HG02870 (cell line): ENCODE data around the gene GIPR.
"Not testable (repeated sequence)": the region's sequence is repeated elsewhere in the genome, so short reads cannot be mapped to it uniquely, and the experiment has no call there.

Experiments
- ATAC-seq: cut with Tn5 transposase; IDR thresholded peaks from one replicate; pipeline ENCODE4 v1.9.1; 2021; ENCODE audit warnings: mild to moderate bottlenecking, moderate library complexity; ENCODE audit not compliant: unreplicated experiment

GIPR gene

GRCh38 chr19:45645631-45646344 is 22.2 kb upstream of the GIPR start:
- ATAC-seq: peak; percentile 29

DNA sequence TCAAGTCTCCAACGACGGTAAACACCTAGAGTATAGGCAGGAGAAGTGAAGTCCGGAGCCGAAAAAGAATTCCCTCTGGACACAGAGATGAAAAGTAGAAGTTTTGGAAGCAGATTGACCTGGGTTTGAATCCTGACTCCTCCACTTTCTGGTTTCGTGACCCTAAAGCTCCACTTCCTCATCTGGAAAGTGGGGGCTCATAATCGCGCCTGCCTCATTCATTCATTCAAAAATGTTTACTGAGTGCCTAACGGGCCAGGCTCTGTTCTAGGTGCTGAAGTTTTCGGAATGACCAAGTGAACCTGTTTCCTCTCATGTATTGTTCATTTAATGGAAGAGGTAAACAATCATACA is 21.7 kb upstream of the GIPR start:
- ATAC-seq: no peak

GRCh38 chr19:45650722-45651121 is 17.3 kb upstream of the GIPR start:
- no peak for ATAC-seq

- no peak for ATAC-seq
These were observed 14.4 kb upstream of the GIPR start for GRCh38 chr19:45653634-45654033.

DNA sequence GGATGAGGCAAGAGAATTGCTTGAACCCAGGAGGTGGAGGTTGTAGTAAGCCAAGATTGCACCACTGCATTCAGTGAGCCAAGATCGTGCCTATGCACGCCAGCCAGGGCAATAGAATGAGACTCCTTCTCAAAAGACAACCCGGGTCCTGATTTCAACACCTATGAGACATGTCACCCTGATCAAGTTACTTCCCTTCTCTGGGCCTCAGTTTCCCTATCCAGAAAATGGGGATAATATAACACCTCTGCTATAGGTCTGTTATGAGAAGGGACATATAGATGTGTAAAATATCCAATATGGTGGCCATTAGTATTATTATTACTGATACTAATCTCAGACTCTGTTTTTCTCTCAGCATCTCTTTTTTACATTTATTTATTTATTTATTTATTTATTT is 12.9 kb upstream of the GIPR start:
- no peak for ATAC-seq

DNA sequence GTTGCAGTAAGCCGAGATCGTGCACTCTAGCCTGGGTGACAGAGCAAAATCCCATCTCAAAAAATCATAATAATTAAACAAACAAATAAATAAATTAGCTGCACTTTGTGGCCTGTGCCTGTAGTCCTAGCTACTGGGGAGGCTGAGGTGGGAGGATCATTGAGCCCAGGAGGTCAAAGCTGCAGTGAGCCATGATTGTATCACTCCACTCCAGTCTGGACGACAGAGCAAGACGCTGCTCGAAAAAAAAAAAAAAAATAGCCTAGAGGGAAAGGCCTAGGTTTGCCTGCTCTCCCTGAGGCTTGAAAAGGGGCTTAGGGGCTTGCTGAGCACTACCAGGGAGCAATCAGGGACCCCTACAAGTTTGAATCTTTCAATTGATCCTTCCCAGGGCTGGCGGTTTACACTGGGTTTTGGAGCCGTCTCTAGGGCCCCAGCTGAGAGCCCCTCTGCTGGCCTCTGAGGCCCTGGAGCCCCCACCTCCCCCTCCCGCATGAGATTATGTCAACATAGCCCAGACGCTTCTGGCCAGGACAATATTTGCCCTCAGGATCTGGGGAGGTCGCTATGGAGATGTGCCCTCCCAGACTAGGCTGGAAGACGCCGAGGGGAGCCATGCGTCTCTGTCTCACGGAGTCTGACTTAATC is 10.4 kb upstream of the GIPR start:
- no peak for ATAC-seq

- ATAC-seq: no peak
These were observed 8.8 kb upstream of the GIPR start for GRCh38 chr19:45659096-45659729.

DNA sequence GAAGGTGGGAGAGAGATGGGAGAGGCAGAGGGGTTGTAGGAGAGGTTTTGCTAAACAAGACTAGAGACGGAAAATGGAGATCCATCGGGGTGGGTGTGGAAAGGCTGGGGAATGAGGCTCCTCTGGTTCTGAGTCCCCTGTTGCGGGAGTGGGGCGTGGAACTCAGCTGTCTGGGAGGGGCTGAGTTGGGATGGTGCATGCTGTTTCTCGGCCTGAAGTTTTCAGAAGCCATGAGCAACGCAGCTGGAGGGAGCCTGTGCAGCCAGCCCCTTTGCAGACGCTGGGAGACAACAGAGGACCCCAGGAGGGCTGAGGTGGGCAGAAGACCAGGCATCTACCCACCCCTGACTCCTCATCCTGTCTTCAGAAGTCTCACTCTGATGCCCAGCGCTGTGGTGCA is 7.4 kb upstream of the GIPR start:
- ATAC-seq: no peak

DNA sequence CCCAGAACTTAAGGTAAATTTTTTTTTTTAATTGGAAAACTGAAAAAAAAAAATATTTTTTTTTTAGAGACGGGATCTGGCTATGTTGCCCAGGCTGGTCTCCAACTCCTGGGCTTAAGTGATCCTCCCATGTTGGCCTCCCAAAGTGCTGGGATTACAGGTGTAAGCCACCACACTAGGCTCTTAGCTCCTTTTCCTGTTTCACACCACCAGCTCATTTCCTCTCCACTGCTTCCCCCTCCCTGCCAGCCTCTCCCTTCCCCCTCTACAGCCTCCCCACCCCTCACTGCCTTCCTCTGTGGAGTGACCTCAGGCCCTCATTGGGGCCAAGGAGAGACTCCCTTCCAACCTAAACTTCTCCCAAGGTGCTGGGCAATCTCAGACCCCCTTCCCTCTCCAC is 4.2 kb upstream of the GIPR start:
- no peak for ATAC-seq

DNA sequence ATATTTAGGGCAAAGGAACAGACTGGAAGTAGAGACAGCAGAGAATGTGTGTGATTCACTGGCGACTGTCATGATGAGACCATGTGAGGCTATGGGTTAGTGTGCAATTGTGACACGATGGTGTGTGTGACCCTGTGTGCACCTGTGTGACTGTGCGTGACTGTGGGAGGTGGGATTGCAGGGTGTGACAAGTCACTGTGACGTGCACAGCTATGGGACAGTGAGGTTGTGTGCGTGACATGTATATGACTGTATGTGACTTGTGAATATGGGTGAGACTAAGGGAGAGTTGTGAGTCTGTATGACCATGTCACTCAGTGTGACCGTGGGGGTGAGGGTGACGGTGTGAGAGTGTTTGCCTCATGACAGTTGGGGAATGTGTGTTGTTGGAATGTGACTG is 3.4 kb upstream of the GIPR start:
- ATAC-seq: no peak

GRCh38 chr19:45668342-45668871 is 386 bp downstream of the GIPR start:
- no peak for ATAC-seq

DNA sequence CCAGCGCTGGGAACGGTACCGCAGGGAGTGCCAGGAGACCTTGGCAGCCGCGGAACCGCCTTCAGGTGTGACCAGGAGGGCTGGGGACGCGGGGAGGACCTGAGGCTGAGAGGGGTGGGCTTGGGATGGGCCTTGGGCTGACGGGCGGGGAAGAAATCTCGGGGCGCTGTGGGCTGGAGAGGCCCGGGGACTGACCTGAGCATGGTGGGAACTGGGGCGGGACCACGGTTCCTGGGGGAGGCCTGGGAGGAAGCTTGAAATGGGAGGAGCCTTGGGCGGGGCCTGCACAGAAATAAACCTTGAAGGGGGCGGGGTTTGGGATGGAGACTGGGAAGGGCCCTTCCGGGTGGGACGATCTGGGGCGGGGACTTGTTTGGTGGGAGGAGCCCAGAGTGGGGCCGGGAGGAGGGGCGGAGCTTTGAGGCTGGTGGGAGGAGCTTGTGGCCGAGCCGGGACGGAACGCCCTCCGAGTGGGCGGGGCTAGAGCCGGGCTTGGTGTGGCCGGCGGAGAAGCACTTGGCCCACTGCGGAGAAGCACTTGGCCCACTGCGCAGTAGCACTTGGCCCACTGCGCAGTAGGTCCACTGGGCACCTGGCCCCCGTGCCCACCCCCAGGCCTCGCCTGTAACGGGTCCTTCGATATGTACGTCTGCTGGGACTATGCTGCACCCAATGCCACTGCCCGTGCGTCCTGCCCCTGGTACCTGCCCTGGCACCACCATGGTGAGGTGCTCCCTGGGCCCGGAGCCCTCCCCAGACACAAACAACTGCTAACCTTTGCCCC is 2.8 kb downstream of the GIPR start:
- no peak for ATAC-seq

- no peak for ATAC-seq
These were observed 6.9 kb downstream of the GIPR start for GRCh38 chr19:45674946-45675345.

DNA sequence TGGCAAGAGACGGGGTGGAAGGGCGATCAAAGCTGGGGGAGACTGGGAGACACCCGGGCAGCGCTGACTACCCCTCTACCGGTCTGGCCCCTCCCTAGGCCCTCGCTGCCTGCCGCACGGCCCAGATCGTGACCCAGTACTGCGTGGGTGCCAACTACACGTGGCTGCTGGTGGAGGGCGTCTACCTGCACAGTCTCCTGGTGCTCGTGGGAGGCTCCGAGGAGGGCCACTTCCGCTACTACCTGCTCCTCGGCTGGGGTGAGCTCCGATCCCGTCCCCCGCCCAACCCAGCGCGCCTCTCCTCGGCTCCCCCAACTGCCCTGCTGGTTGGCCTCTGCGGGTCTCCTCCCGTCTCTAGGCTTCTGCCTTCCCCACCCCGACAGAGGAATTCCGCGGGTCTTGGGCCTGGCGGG is 8.8 kb downstream of the GIPR start:
- ATAC-seq: no peak

- ATAC-seq: no peak
These were observed 9.6 kb downstream of the GIPR start for GRCh38 chr19:45677351-45678230.

DNA sequence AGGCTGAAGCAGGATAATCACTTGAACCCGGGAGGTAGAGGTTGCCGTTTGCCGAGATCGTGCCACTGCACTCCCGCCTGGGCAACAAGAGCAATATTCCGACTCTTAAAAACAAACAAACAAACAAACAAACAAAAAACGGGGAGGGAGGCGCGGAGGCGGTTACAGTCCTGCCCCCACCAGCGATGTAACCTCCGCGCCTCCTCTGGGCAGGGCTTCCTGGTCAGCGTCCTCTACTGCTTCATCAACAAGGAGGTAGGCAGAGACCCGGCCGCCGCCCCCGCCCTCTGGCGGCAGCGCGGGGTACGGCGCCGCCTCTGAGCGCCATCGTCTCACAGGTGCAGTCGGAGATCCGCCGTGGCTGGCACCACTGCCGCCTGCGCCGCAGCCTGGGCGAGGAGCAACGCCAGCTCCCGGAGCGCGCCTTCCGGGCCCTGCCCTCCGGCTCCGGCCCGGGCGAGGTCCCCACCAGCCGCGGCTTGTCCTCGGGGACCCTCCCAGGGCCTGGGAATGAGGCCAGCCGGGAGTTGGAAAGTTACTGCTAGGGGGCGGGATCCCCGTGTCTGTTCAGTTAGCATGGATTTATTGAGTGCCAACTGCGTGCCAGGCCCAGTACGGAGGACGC is 13.5 kb downstream of the GIPR start:
- ATAC-seq: peak; percentile 67

DNA sequence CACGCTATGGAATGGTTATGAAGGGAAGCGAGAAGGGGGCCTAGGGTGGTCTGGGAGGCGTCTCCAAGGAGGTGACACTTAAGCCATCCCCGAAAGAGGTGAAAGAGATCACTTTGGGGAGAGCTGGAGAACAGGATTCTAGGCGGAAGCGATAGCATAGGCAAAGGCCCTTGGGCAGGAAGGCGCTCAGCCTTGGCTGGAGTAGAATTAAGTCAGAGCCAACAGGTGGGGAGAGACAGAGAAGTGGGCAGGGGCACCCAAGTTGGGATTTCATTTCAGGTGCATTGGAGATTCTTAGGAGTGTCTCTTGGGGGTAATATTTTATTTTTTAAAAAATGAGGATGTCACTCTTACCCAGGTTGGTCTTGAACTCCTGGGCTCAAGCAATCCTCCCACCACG is 14.1 kb downstream of the GIPR start:
- no peak for ATAC-seq

DNA sequence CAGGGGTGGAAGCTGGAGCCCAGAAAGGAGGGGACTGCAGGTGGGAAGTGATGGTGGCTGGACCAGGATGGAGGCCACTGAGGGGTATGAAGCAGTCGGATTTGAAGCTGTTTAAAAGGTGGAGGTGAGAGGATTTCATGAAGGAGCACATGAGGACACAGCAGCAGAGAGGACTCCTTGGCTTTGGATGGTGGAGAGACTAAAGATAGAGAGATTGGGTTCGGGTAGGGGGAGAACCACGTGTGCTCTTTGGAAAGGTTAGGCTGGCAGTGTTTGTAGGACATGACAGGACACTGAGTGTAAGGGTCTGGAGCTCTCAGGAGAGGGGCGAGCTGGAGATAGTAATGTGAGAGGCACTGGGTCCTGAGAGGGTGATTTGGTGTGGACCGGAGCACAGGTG is 14.9 kb downstream of the GIPR start:
- ATAC-seq: no peak

DNA sequence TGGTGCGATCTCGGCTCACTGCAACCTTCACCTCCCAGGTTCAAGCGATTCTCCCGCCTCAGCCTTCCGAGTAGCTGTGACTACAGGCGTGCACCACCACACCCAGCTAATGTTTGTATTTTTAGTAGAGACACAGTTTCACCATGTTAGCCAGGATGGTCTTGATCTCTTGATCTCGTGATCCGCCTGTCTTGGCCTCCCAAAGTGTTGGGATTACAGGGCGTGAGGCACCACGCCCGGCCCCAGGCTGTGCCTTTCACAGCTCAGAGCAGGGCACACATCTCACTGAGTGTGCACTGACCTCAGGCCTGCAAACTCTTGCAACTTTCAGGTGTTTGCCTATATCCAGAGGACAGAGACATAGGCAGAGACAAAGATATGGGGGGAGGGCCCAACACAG is 17.0 kb downstream of the GIPR start:
- ATAC-seq: not testable (repeated sequence)

- no peak for ATAC-seq
These were observed 19.6 kb downstream of the GIPR start for GRCh38 chr19:45687599-45687998.
